GM18858 (cell line): ENCODE results near the gene RUSC1.

ENCODE experiments used
- ATAC-seq: cut with Tn5 transposase; IDR thresholded peaks from one replicate; pipeline ENCODE4 v1.9.1; 2021; ENCODE audit not compliant: unreplicated experiment

The RUSC1 gene

DNA sequence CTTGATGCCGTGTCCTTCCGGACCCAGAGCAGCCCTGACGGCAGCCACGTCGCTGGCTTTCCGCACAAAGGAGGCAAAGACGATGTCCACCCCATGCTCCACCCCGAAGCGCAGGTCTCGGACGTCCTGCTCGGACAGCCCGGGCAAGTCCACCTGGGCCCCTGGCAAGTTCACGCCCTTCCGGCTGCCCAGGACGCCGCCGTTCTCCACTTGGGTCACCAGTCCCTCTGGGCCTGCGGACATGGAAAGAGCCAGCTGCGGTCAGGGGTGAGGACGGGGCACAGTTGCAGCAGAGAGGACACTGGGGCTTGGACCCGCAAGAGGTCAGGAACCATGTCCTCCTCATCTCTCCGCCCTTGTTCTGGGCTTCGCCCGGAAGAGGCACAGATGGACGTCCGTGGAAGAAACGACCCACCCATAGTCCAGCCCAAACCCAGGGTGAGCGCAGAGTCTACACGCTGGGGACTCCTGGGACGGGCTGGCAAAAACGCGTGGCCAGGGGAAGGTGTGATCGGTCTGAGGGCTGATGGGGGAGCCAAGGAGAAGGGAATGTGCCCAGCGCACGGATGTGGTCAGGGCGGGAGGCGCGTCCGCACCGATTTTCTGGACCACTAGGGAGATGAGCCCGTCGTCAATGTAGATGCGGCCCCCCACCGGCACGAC is 26.0 kb upstream of the RUSC1 start:
- ATAC-seq = no peak

DNA sequence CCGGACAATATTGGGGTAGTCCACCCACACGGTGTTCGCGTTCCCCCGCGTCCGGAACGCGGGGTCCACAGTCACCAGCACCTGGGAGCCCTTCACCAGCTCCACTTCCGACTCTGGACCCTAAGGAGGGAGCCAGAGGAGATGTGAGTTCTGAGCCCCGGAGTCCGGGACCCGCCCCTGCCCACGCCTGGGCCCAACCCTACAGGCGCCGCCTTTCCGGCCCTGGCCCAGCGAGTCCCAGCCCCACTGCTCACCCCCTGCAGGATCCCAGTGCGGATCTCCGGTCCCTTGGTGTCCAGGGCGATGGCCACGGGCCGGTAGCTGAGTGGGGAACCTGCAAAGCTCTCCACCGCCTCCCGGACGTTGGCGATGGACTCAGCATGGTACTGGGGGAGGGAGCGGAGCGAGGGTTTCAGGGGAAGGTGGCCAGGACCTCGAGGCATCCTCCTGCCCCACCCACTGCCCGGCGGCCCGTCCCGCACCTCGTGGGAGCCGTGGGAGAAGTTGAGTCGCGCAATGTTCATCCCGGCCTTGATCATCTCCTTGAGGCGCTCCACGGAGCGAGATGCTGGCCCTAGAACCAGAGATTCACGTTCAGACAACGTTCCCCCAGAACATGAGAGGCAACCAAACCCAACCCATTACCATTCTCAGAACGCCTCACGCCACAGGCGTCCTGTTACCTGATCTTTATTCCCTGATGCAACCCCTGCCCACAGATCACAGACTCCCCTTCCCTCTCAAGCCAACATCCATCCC is 25.3 kb upstream of the RUSC1 start:
- ATAC-seq = no peak

DNA sequence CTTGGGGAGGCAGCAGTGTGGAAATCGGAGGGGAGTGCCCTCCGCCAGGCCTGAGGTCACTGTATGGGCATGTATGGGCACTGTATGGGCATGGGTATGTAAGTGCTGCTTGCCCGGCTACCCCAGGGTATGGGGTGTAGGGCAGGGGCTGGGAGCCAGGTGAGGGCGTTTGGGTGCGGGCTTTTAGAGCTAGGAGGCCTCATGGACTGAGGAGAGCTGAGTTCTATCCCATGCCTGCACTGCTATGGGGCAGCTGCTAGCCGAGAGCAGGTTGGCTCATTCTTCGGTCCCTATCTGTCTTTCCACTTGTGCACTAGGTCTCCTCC is 24.8 kb upstream of the RUSC1 start:
- no peak for ATAC-seq

DNA sequence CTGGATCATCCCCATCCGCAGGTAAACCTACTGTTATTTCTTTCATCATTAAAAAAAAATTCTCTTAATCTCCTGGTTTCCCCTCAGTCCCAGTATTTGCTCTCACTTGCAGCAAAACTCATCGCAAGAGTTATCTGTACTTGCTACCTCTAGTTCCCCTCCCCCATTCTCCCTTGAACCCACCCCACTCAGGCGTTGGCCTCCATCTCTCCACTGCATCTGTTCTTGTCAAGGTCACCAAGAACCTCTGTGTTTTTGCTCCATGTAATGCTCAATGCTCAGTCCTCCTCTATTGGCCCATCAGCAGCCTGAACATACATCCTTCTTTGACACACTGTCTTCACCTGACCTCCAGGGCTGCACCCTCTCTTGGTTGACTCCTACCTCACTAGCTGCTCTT is 24.0 kb upstream of the RUSC1 start:
- no peak for ATAC-seq

DNA sequence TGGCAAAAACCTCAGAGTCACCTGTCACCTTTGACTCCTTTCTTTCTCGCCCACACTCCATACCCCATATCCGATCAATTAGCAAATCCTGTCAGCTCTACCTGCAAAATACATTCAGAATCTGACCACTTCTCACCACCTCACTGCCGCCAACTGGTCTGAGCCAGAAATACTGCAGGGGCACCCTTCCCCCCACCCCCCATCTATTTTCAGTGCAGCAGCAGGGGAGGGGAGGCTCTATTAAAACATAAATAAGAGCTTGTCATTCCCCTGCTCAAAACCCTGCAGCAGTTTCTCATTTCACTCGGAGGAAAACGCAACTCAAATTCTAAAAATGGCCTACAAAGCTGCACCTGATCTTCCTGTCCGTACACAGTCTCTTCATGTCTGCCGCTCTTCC is 23.3 kb upstream of the RUSC1 start:
- ATAC-seq = no peak

DNA sequence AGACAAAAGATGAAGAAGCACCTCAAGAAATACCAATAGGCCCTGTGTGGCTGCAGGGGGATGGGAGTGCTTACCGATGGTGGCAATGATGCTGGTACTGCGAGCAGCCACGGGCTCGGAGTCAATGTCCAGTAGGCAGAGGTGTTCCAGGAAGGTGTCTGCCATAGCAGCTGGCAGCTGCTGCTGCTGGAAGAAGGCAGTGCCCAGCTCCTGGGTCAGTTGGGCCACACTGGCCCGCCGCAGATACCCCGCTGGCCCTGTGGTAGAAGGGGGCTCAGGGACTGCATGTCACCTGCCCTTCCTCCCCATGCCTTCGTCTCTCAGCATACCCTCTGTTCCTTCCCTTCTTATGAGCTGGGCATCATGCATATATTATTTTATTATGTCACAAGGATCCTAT is 20.7 kb upstream of the RUSC1 start:
- no peak for ATAC-seq

DNA sequence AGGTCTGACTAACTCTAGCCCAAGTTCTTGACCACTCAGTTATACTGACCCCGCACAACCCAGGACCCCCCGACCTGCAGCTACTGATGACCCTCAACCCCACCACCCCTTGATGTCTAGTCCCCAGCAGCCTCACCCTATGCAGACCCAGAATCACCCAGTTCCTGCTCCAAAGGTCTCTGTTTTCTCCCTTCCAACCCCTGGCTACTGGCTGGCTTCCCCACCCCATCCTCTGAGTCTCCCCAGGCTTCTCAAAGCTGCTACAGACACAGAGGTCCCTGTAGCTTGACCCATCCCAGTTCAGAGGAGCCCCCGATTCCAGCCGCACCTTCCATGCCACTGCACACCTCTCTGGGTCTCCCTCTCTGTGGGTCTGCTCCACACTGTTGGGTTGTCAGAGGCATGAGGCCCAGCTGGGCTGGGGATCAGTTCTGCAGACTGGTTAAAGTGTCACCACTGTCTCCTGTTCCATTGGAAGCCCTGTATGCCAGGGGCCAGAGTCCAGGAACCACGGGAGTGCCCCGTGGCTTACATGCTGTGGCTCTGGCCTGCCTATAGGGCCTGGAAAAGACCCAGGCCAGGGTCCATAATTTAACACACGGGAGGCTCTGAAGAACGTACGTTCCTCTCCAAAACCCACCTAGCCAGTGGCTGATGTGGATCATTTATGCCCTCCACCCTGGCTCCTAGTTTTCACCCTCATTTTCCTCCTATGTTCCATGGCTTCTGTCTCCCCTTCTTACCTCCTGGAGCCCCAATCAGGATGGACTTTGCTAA is 20.0 kb upstream of the RUSC1 start:
- ATAC-seq = no peak

DNA sequence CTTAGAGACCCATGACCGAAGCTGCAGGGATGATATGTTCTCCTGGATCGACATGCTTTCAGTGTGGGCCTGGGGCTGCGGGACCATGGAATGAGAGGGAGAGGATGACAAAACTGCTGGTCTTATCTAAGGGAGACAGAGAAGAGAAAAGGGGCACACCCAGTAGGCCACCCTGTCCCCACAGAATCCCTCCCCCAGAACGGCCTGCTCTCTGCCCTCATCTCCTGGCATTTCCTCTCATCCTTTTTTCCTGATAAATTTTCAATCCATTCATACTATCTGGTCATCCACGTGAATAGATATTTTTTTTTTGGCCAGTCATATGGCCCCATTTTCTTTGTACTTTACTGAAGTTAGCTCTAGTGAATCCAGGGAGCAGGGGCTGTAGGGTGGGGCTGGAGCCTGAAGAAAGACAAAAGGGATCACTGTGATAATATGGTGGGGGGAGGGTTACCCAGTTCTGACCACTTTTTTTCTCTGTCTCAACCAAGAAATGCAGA is 19.3 kb upstream of the RUSC1 start, which contains the start of gene PKLR:
Gene PKLR (minus strand): TSS at position 97 of the 500 bp plus-strand sequence. CDS start 43 bp downstream, at position 54.
- no peak for ATAC-seq

DNA sequence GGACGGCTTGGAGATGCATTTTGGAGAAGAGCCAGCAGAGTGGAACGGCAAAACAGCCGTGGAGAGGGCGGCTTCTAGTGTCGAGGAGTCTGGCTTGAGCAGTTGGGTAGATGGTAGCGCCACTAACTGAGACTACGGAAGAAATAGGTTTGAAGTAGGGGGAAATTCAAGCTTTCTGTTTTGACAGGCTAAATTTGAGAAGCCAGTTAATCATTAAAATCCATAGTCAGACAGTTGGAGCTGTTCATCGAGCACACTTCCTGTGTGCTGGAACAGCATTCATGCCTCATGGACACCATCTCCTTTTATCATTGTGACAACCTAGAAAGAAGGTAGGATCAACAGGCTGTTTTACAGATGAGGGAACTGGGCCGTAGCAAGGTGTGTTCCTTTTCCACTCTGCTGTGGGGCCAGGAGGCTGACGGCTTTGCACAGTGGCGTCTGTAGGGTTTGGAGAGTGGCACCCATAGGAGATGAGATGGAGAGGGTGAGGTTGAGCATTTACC is 16.1 kb upstream of the RUSC1 start:
- no peak for ATAC-seq

DNA sequence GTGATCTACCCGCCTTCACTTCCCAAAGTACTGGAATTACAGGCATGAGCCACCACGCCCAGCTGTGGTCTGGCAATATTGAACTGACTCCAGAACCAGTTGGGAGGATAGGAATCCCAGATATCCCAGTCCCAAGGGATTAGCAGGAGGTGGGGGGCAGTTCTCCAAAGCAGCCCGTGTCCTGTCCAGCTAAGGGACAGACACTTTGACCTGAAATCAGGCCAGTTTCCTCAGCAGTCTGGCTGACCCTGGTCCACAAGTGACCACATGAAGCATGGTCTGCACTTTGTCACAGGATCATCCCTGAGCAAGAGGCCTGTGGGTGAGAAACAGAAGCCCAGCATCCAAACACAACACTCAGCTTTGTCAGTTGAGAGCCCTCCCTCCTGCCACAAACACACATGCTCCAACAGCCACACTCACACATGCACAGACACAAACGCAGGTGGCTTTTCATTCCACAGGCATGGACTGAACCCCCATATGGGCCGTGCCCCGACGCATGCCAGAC is 14.8 kb upstream of the RUSC1 start:
- no peak for ATAC-seq

DNA sequence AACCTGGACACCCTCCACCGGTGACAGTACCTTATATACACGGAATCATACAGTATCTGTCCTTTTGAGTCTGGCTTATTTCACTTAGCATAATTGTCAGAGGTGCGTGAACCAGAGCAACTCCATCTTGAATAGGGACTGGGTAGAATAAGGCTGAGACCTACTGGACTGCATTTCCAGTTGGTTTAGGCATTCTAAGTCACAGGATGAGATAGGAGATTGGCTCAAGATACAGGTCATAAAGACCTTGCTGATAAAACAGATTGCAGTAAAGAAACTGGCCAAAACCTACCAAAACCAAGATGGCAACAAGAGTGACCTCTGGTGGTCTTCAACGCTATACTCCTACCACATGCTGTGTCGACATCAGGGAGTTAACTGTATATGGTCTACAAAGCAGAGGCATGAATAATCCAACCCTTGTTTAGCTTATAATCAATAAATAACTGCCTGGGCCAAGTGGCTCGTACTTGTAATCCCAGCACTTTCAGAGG is 13.4 kb upstream of the RUSC1 start:
- ATAC-seq = no peak

DNA sequence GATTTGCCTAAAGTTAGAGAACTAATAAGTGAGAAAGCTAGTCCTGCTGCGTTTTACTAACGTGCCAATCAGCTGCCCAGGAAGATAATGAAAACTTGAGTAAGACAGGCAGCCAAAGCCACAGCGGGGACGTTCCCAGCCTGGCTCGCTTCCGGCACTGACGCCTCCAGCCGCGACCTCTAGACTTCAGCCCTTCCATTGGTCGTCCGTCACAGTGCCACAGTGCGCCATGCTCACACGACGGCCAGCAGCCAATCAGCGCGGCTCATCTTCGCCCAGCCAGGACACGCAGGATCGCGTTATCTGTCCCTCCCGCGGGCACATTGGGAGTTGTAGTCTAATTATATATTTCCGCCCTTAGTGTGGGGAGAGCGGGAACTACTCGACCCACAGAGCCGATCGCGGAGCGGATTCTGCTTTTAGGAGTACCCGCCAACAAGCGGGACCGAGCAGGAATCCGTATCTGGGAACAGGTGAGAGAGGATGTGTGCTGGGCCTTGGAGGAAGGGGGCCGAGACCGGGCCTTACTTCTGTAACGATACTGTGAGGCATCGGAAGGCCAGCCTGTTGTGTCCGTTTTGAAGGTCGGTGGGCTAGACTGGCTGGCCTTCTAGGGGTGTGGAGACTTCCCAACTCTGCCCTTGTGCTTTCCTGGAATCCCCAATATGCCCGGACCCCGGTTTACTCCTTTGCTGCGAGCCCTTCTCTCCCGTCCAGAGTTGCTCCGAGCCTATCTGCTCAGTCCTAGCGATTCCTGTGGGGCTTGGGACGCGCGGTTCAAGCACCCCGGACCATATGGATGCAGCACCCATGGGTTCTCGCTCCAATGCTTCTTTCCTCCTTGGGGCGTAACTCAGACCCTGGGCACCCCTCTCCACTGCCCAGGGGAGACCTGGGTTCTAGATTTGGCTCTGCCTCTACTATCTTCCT is 11.9 kb upstream of the RUSC1 start, which contains the start of gene FDPS:
Gene FDPS (plus strand): TSS at position 374 of the 930 bp plus-strand sequence. CDS start 924 bp downstream, outside the sequence.
- peak; percentile 90 for ATAC-seq

DNA sequence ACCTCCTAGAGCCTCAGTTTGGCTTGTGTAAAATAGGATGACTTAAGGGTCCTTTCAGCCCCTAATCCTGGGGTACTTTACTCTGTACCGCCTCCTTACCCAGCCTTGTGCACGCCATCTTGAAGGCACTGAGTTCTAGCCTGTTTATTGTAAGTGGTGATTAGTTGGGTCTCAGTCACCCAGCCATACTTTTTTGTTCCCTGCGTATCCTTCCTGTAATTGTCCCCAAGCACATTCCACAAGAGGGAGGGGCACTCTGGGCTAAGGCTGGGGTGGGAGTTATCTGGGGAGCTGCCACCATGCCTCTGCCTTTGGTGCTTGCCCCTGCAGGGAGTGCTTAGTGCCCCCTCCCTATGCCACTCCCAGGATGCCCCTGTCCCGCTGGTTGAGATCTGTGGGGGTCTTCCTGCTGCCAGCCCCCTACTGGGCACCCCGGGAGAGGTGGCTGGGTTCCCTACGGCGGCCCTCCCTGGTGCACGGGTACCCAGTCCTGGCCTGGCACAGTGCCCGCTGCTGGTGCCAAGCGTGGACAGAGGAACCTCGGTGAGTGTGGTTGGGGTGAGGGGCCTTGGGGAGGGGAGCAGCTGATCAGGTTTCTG is 11.2 kb upstream of the RUSC1 start:
- no peak for ATAC-seq

DNA sequence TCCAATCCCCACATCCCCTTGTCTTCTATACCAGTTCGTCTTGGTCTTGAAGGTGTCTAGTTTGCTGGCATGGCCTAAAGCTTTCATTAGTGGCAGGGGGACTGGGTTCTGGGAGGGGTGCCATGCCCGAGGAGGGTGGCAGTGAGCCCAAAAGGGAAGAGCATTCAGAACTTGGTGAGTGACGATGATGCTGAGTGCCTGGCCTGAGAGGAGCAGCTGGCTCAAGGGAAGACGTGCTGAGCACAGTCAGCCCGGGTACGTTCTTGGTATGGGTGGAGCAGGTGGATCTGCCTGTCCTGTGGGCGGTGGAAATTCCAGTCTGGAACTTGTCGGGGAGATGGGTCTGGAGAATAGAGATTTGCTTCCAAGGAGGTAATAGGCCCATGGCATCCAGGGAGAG is 7.4 kb upstream of the RUSC1 start:
- ATAC-seq = no peak

DNA sequence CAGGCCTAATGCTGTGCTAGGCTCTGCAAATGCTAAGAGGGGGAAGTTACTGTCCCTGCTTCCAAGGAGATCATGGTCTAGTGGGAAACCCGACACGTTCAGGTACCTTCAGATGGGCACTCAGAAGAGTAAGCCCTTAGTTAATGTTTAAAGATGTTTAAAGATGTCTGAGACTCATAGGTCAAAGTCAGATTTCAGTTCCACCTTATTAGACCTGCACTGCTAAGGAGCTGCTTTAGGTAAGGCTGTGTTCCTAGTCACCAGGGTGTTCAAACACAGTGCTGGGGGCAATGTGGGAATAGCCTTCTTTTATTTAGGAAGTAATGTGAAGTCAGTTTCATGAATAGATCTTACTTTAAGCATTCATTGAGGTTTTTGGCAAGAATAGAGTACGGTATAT is 3.8 kb upstream of the RUSC1 start:
- no peak for ATAC-seq

DNA sequence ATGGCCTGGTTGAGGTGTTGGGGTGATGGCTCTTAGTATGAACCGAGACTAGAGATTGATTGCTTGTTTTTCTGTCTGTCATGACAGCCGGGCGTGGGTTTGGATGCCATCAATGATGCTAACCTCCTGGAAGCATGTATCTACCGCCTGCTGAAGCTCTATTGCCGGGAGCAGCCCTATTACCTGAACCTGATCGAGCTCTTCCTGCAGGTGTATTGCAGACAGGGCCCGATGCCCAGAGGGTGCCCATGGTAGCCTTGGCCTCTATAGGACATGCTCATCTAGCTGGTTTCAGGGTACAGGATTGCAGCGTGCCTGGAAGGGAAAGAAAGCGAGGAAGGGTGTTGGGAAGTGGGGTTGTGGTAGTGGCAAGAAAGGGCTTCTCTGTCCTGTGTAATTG is 2.6 kb upstream of the RUSC1 start:
- ATAC-seq = no peak

DNA sequence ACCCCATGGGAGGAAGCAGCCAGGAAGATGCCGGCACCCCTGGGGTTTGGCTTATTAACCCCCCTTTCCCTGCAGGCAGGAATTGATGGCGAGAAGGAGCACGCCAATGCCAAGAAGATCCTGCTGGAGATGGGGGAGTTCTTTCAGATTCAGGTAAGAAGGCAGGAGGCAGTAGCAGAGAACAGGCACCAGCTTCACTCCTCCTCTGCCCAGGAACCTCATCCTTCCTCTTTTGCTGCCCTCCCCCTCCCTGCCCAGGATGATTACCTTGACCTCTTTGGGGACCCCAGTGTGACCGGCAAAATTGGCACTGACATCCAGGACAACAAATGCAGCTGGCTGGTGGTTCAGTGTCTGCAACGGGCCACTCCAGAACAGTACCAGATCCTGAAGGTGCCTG is 1.2 kb upstream of the RUSC1 start:
- ATAC-seq = no peak

DNA sequence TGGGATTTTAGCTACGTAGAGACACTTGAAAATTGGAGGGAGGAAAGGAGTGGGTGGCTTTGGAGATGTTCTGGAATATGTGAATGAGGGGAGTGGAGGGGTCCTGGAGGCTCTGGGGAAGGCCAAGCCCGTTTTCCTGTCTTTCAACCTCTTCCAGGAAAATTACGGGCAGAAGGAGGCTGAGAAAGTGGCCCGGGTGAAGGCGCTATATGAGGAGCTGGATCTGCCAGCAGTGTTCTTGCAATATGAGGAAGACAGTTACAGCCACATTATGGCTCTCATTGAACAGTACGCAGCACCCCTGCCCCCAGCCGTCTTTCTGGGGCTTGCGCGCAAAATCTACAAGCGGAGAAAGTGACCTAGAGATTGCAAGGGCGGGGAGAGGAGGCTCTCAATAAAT is 442 bp upstream of the RUSC1 start:
- ATAC-seq = no peak

DNA sequence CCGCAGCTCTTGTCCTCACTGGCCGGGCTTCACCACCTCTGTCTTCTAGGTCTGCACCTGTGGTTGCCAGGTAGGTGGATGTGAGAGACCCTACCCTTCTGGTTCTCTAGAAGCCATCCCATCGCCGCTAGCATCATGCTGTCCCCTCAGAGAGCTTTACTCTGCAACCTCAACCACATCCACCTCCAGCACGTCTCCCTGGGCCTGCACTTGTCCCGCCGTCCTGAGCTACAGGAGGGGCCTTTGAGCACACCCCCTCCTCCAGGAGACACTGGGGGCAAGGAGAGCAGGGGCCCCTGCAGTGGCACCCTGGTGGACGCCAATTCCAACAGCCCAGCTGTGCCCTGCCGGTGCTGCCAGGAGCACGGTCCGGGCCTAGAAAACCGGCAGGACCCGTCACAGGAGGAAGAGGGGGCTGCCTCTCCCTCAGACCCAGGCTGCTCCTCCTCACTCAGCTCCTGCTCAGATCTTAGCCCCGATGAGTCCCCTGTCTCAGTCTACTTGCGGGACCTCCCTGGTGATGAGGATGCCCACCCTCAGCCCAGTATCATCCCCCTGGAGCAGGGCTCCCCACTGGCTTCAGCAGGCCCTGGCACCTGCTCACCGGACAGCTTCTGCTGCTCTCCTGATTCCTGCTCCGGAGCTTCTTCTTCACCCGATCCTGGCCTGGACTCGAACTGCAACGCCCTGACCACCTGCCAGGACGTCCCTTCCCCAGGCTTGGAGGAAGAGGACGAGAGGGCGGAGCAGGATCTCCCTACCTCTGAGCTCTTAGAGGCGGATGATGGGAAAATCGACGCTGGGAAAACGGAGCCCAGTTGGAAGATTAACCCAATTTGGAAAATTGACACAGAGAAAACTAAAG is 1.2 kb downstream of the RUSC1 start:
- ATAC-seq = no peak
